ENCODE measurements around the gene PGA5. TPM values are rescaled to one million over a fixed set of nuclear protein-coding genes. Genes with fewer than 3 reads are reported as not detected.
"Not testable (repeated sequence)": the region's sequence is repeated elsewhere in the genome, so short reads cannot be mapped to it uniquely, and the experiment has no call there.

PGA5 gene
- total RNA-seq, 1 experiment from 2014 or later: not detected

DNA sequence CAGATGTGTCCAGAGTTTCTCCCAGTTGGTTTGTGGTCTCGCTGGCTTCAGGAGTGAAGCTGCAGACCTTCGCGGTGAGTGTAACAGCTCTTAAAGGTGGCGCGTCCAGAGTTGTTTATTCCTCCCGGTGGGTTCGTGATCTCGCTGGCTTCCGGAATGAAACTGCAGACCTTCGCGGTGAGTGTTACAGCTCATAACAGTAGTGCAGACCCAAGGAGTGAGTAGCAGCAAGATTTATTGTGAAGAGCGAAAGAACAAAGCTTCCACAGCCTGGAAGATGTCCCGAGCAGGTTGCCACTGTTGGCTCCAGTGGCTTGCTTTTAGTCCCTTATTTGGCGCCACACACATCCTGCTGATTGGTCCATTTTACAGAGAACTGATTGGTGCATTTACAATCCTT is 39.5 kb upstream of the PGA5 start:
- CTCF ChIA-PET: no interaction called here

DNA sequence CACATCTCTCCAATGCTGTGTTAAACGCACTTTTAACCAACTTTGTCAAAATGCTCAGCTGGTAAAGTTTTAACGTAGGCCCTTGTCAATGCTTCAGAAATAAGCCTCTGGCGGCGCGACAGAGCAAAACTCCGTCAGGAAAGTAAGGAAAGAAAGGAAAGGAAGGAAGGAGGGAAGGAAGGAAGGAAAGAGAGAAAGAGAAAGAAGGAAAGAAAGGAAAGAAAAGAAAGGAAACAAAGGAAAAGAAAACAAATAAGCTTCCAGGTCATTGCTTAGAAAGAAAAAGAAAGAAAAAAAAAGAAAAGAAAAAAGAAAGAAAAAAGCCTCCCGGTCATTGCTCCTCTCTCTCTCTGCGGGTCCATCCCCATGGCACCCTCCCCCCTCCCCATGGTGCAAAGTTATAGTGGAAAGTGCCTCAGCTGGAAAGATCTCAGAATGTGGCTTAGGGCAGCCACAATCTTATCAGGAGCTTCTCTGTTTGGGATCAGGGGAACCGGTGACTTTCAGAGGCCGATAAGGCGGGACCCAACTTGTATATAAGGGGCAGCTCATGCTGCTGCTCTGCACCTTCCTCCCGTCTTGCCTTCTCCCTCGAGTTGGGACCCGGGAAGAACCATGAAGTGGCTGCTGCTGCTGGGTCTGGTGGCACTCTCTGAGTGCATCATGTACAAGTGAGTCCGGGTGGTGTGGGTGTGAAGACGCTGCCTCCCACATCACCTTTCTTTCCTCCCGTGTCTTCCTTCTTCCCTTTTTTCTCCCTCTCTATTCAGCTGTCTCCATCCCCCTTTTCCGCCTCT is 37.8 kb upstream of the PGA5 start, which contains the start of gene PGA3:
PGA3 (plus strand) TSS at position 566 of the 797 bp plus-strand sequence; CDS start at position 616, 50 bp downstream.
- H3K36me3 ChIP-seq (ENCODE audit: insufficient read depth, low read length, poor library complexity, severe bottlenecking); POLR2A ChIA-PET (ENCODE audit: low non-redundant PET); H3K4me3 ChIP-seq (ENCODE audit: low read depth, low read length, poor library complexity, severe bottlenecking); intact Hi-C loops (cut with micrococcal nuclease; ENCODE audit: unreplicated experiment); H3K27ac ChIP-seq (ENCODE audit: low read depth, low read length, poor library complexity, severe bottlenecking); BruUV-seq (replicated peaks); H3K9me3 ChIP-seq (ENCODE audit: low read depth, low read length, poor library complexity, severe bottlenecking); H3K4me1 ChIP-seq (ENCODE audit: insufficient read depth, low read length, poor library complexity, severe bottlenecking); DNase-seq (ENCODE audit: low spot score): not testable (repeated sequence)
- peaks cover 19% of the 10 kb centered on the region for H3K27me3 ChIP-seq (replicated peaks; ENCODE audit: insufficient read depth, low read depth, low read length, poor library complexity)
- CTCF ChIA-PET: interaction anchor here (0.7 kb wide), 1 partner anchor 343 kb away, joined by 7 read pairs; no protein-coding TSS in a partner anchor

More for the DNA sequence above, 39.5 kb upstream of the PGA5 start:
- TF ChIP-seq EZH2 (IDR thresholded peaks at IDR 0.05; ENCODE audit: borderline replicate concordance, low read depth, low read length, poor library complexity, severe bottlenecking): no peak
- TF ChIP-seq, protein P1, sequence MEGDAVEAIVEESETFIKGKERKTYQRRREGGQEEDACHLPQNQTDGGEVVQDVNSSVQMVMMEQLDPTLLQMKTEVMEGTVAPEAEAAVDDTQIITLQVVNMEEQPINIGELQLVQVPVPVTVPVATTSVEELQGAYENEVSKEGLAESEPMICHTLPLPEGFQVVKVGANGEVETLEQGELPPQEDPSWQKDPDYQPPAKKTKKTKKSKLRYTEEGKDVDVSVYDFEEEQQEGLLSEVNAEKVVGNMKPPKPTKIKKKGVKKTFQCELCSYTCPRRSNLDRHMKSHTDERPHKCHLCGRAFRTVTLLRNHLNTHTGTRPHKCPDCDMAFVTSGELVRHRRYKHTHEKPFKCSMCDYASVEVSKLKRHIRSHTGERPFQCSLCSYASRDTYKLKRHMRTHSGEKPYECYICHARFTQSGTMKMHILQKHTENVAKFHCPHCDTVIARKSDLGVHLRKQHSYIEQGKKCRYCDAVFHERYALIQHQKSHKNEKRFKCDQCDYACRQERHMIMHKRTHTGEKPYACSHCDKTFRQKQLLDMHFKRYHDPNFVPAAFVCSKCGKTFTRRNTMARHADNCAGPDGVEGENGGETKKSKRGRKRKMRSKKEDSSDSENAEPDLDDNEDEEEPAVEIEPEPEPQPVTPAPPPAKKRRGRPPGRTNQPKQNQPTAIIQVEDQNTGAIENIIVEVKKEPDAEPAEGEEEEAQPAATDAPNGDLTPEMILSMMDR (conservative IDR thresholded peaks at IDR 0.05; ENCODE audit: low read depth, low read length): no peak
- Histone ChIP-seq H3K27me3 (replicated peaks; ENCODE audit: insufficient read depth, low read depth, low read length, poor library complexity) (peaks cover 19% of the 10 kb centered on the region), H3K4me3 (ENCODE audit: low read depth, low read length, poor library complexity, severe bottlenecking) (no peak overlapping the region), H3K36me3 (ENCODE audit: insufficient read depth, low read length, poor library complexity, severe bottlenecking) (no peaks in the 10 kb centered on the region), H3K4me1 (ENCODE audit: insufficient read depth, low read length, poor library complexity, severe bottlenecking) (no peaks in the 10 kb centered on the region), H3K27ac (ENCODE audit: low read depth, low read length, poor library complexity, severe bottlenecking) (no peak overlapping the region), H3K9me3 (ENCODE audit: low read depth, low read length, poor library complexity, severe bottlenecking) (no peaks in the 10 kb centered on the region)
- POLR2A ChIA-PET (ENCODE audit: low non-redundant PET): no interaction called here
- no peak for DNase-seq (ENCODE audit: low spot score)
- BruUV-seq (replicated peaks): no TSS peak
- intact Hi-C loops (cut with micrococcal nuclease; ENCODE audit: unreplicated experiment): no loop called here

DNA sequence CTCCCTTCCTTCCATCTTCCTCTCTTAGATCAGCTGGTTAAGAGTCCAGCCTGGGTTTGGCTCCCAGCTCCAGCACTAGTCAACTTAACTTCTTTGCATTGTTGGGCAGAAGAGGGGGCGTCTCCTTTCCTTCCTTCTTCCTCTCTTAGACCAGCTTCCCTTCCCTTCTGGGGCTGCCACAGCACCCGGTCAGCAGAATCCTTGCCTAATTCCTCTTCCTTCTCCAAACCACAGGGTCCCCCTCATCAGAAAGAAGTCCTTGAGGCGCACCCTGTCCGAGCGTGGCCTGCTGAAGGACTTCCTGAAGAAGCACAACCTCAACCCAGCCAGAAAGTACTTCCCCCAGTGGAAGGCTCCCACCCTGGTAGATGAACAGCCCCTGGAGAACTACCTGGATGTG is 37.1 kb upstream of the PGA5 start:
- H3K27ac ChIP-seq (ENCODE audit: low read depth, low read length, poor library complexity, severe bottlenecking); intact Hi-C loops (cut with micrococcal nuclease; ENCODE audit: unreplicated experiment); BruUV-seq (replicated peaks); H3K4me3 ChIP-seq (ENCODE audit: low read depth, low read length, poor library complexity, severe bottlenecking); CTCF ChIA-PET; H3K4me1 ChIP-seq (ENCODE audit: insufficient read depth, low read length, poor library complexity, severe bottlenecking); H3K9me3 ChIP-seq (ENCODE audit: low read depth, low read length, poor library complexity, severe bottlenecking); DNase-seq (ENCODE audit: low spot score); POLR2A ChIA-PET (ENCODE audit: low non-redundant PET); H3K36me3 ChIP-seq (ENCODE audit: insufficient read depth, low read length, poor library complexity, severe bottlenecking): not testable (repeated sequence)
- peaks cover 19% of the 10 kb centered on the region for H3K27me3 ChIP-seq (replicated peaks; ENCODE audit: insufficient read depth, low read depth, low read length, poor library complexity)

DNA sequence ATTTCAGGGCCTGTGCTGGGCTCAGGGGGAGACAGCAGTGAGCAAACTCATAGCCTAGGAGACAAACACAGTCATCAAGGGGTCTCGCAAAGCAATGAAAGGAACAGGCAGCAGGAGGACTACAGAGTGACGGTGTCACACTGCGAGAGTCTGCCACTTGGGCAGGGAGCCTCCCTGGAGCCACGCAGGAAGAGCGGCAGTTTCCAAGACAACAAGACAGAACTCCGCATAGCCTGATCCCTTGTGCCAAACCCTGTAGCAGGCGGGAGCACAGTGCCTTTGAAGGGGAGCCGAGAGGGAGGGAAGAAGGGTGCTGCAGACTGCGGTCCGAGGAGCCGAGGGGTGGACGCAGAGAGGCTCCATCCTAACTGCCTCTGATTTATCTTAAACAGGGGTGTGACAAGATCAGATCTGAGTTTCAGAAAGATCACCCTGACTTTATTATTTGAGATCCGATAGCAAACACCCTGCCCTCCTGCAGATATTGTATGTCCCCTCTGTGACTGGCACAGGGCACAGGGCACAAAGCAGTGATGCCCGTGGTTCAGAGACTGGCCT is 36.4 kb upstream of the PGA5 start:
- DNase-seq (ENCODE audit: low spot score); H3K27ac ChIP-seq (ENCODE audit: low read depth, low read length, poor library complexity, severe bottlenecking); H3K4me1 ChIP-seq (ENCODE audit: insufficient read depth, low read length, poor library complexity, severe bottlenecking); H3K36me3 ChIP-seq (ENCODE audit: insufficient read depth, low read length, poor library complexity, severe bottlenecking); intact Hi-C loops (cut with micrococcal nuclease; ENCODE audit: unreplicated experiment); H3K4me3 ChIP-seq (ENCODE audit: low read depth, low read length, poor library complexity, severe bottlenecking); H3K9me3 ChIP-seq (ENCODE audit: low read depth, low read length, poor library complexity, severe bottlenecking); BruUV-seq (replicated peaks); CTCF ChIA-PET; POLR2A ChIA-PET (ENCODE audit: low non-redundant PET): not testable (repeated sequence)
- H3K27me3 ChIP-seq (replicated peaks; ENCODE audit: insufficient read depth, low read depth, low read length, poor library complexity): peaks cover 19% of the 10 kb centered on the region

DNA sequence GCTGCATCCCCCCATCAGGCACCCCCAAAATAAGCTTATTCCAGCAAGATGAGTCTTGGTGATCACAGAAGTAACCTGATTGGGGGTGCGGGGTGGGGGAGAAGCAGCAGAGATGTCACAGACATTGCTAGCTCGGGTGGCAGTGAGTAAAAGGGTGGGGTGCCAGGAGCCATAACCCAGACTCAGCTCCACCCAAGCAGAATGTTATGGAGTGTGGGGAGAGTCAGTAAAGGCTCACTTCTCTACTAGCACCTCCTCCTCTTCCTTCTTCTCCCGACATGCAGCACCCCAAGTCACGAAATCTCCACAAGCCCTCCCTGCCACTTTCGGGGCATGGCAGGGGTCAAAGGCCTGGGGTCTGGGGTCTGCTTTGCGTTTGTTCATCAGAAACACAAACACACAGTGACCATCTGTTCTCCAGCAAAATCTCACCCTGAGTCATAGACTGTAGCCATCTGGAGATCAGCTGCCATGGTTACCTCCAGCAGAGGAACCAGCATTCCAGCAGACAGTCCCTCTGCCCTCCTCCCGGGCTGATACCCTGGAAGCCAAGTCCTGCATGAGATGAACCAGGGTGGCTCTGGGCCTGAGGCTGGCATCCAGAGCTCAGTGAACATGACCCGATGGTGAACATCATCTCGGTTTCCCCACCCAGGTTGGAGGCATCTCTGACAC is 33.2 kb upstream of the PGA5 start:
- intact Hi-C loops (cut with micrococcal nuclease; ENCODE audit: unreplicated experiment); BruUV-seq (replicated peaks); POLR2A ChIA-PET (ENCODE audit: low non-redundant PET): not testable (repeated sequence)

DNA sequence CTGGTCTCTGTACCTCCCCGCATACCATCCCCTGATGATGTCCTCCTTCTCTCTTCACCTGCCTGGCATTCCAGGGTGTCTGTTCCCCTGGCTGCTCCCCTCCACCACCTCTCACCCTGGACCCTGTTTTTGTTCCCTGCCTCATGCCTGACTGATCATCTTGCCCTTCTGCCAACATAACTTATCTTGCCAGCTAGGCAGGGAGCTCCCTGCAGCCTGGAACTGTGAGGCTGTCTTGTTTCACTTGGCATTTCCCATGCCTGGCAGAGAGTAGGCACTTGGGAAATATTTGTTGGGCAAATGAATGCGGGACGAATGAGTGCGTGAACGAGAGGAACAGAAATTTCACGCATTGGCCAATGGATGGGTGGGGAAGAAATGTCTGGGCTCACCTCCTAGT is 30.3 kb upstream of the PGA5 start:
- H3K27me3 ChIP-seq (replicated peaks; ENCODE audit: insufficient read depth, low read depth, low read length, poor library complexity); H3K4me3 ChIP-seq (ENCODE audit: low read depth, low read length, poor library complexity, severe bottlenecking); intact Hi-C loops (cut with micrococcal nuclease; ENCODE audit: unreplicated experiment); H3K4me1 ChIP-seq (ENCODE audit: insufficient read depth, low read length, poor library complexity, severe bottlenecking); POLR2A ChIA-PET (ENCODE audit: low non-redundant PET); H3K27ac ChIP-seq (ENCODE audit: low read depth, low read length, poor library complexity, severe bottlenecking); H3K9me3 ChIP-seq (ENCODE audit: low read depth, low read length, poor library complexity, severe bottlenecking); CTCF ChIA-PET; H3K36me3 ChIP-seq (ENCODE audit: insufficient read depth, low read length, poor library complexity, severe bottlenecking); DNase-seq (ENCODE audit: low spot score); BruUV-seq (replicated peaks): not testable (repeated sequence)

More for the DNA sequence above, 33.2 kb upstream of the PGA5 start:
- H3K27ac ChIP-seq (ENCODE audit: low read depth, low read length, poor library complexity, severe bottlenecking); H3K9me3 ChIP-seq (ENCODE audit: low read depth, low read length, poor library complexity, severe bottlenecking); H3K4me1 ChIP-seq (ENCODE audit: insufficient read depth, low read length, poor library complexity, severe bottlenecking); DNase-seq (ENCODE audit: low spot score); H3K36me3 ChIP-seq (ENCODE audit: insufficient read depth, low read length, poor library complexity, severe bottlenecking); CTCF ChIA-PET; H3K27me3 ChIP-seq (replicated peaks; ENCODE audit: insufficient read depth, low read depth, low read length, poor library complexity); H3K4me3 ChIP-seq (ENCODE audit: low read depth, low read length, poor library complexity, severe bottlenecking): not testable (repeated sequence)

All from A673 (cell line).